ENCODE measurements around the gene FXR2.
"Not testable (repeated sequence)": the region's sequence is repeated elsewhere in the genome, so short reads cannot be mapped to it uniquely, and the experiment has no call there.

Gene FXR2

DNA sequence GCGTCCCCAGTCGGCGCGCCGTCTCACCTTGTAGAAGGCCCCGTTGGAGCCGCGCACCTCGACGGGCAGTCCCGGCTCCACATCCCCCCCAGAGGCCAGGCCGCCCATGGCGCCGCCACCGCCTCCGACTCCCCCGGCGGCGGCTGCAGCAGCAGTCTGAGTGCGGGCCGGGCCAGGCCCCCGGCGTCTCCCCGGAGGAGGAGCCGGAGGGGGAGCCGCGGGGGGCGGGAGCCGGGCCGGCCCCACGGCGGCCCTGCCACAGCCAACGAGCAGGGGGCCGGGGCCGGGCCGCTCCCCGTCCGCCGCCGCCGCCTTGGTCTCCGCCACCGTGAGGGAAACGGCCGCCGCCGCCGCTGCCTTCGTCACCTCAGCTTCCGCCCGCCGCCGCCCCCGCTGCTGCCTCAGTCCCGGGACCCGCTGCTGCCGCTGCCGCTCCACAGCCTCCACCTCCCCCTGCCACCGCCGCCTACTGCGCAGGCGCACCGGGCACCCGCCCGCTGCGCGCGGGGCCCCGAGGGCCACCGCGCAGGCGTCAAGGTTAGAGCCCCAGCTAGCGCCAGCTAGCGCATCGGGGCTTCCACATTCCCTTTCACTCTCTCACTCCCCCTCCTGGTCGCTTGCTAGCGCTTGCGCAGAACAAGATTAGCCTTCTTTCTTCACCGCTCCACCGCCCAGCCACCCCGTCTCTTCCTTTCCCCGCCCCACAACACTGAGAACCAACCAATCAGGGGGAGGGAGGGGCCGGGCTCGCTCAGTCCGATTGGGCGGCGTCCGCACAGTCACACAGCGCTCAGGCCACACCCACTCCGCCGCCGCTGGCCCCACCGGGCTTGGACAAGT is at the start of gene FXR2:
Gene FXR2 (minus strand): TSS at position 473 of the 840 bp plus-strand sequence. CDS start 365 bp downstream, at position 108.
- Mint-ChIP-seq H3K4me3 (peak within 1 kb of the TSS; percentile 97), H3K27ac (peak within 1 kb of the TSS; percentile 91), H3K36me3 (ENCODE audit: low read depth) (peaks cover 9% of the 10 kb centered on the region), H3K4me1 (ENCODE audit: low read depth) (peaks cover 24% of the 10 kb centered on the region), H3K27me3 (ENCODE audit: low read depth) (no peaks in the 10 kb centered on the region), H3K9me3 (no peaks in the 10 kb centered on the region)
- DNase-seq (ENCODE audit: low spot score): peak; percentile 98

DNA sequence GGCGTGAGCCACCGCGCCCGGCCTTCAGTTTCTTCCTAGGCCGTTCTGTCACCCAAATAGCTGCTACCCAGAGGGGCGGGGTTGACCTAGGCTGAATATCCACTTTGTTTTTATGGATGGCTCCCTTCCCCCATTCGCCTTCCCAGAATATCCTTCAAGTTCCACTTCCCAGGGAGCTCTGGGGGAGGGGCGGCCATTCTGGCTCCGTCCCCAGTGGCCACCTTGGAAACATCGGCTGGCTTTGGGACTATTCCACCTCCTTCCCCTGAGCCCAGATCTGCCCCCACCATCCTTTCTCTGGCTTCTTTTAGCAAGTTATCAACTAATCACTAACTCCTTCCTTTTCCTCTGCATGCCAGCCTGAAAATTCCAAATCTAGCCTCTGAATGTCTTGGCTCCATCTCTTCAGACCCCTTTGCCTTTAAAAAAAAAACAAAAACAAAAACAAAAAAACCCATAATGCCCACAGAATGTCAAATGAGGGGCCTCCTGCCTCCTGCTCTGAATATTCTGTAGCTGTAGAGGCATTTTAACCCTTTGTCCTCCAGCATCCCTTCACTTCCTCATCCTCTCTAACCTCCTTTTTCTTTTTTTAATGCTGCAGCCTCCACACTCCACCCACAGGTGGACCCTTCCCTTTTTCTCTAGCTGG is 42.4 kb upstream of the FXR2 start:
- Mint-ChIP-seq H3K27ac (no peak overlapping the region), H3K27me3 (ENCODE audit: low read depth) (peaks cover 29% of the 10 kb centered on the region), H3K4me1 (ENCODE audit: low read depth) (no peaks in the 10 kb centered on the region), H3K9me3 (no peaks in the 10 kb centered on the region), H3K4me3 (no peak overlapping the region), H3K36me3 (ENCODE audit: low read depth) (no peaks in the 10 kb centered on the region)
- no peak for DNase-seq (ENCODE audit: low spot score)

DNA sequence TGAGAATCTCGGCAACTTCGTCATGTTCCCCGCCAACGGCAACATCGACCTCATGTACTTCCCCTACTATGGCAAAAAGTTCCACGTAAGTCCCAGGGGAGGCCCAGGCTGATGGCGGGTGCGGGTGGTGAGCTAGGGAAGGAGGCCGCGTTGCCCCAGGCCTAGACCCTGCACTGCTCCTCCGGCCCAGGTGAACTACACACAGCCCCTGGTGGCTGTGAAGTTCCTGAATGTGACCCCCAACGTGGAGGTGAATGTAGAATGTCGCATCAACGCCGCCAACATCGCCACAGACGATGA is 40.8 kb upstream of the FXR2 start:
- peaks cover 6% of the 10 kb centered on the region for H3K4me1 Mint-ChIP-seq (ENCODE audit: low read depth)
- H3K36me3 Mint-ChIP-seq (ENCODE audit: low read depth): no peaks in the 10 kb centered on the region
- no peak overlapping the region for H3K27ac Mint-ChIP-seq
- no peak for DNase-seq (ENCODE audit: low spot score)
- H3K27me3 Mint-ChIP-seq (ENCODE audit: low read depth): peaks cover 40% of the 10 kb centered on the region
- H3K4me3 Mint-ChIP-seq: no peak overlapping the region
- no peaks in the 10 kb centered on the region for H3K9me3 Mint-ChIP-seq

DNA sequence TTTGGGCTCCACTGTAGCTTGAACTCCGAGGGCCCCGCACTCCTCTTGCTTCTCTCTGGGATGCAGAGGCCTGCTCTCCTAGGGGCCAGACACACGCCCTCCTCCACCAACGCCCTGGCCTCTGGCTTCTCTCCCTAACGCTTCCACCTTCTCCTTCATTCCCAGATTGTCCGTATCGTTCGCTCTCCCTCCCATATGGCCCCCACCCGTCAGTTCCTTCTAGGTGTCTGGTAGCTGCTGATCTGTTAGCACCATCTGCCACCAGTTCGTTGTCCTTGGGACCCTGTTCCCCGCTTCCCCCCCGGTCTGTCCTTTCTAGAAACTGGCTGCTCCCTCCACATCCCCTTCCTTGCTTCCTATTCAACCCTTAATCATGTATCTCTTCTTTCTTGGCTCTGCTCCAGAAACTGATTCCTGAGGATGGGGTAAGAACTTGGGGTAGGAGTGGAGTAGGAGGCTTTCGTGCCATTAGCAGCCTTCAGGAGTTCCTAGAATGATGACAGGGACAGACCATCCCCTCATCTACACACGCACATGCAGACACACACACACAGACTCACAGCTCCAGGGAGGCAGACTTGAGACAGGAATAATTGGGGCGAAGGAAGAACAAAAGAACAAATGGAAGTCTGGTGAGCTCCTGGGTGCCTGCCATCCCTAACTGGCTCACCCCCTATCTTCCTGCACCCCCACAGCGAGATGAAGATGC is 40.3 kb upstream of the FXR2 start:
- peaks cover 10% of the 10 kb centered on the region for H3K4me1 Mint-ChIP-seq (ENCODE audit: low read depth)
- no peaks in the 10 kb centered on the region for H3K9me3 Mint-ChIP-seq
- no peak for DNase-seq (ENCODE audit: low spot score)
- H3K36me3 Mint-ChIP-seq (ENCODE audit: low read depth): no peaks in the 10 kb centered on the region
- peaks cover 45% of the 10 kb centered on the region for H3K27me3 Mint-ChIP-seq (ENCODE audit: low read depth)
- no peak overlapping the region for H3K4me3 Mint-ChIP-seq
- no peak overlapping the region for H3K27ac Mint-ChIP-seq

DNA sequence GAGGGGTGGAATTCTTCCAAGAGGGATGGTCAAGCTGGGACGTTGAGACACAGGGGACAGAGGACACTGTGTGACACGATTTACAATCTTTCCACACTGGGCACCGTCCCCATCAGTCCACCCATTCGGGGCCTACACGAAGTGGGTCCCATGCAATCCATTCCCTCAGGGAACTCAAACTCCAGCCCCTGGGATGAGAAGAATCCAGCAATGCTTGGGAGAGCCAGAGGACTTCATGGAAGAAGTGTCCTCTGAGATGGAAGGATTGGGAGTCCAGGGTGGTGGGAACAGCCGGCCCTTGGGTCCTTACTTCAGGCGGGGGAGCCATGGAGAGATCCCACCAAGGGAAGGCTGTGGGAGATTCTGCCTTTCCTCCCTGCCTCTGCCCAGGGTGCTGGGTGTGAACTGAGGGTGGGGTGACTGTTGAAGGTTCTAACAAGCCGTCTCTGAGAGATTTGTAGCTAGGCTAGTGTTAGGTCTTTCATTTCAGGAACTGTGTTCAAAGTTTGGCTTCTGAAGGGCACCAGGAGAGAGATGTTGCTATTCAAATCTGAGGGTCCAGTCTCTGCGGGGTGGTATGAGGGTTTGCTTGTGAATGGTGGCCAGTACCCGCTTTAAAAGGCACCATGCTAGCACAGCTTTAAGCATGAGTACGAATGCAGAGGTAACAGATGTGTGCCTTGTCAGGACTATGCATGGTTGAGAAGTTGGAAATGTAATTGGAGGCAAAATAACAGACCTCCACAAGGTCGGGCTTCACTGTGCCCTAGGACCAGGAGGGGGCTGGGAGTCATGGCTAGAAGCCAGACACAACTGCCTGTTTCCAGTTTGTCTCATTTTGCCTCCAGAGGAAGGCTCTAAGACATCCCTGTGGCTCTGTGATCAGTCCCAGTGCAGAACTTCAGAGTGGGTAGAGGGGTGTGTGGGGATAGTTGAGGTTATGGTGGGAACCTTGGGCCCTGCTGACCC is 38.0 kb upstream of the FXR2 start:
- Mint-ChIP-seq H3K4me3 (no peak overlapping the region), H3K4me1 (ENCODE audit: low read depth) (peaks cover 12% of the 10 kb centered on the region), H3K27ac (no peak overlapping the region), H3K9me3 (no peaks in the 10 kb centered on the region), H3K27me3 (ENCODE audit: low read depth) (peaks cover 58% of the 10 kb centered on the region), H3K36me3 (ENCODE audit: low read depth) (no peaks in the 10 kb centered on the region)
- no peak for DNase-seq (ENCODE audit: low spot score)

DNA sequence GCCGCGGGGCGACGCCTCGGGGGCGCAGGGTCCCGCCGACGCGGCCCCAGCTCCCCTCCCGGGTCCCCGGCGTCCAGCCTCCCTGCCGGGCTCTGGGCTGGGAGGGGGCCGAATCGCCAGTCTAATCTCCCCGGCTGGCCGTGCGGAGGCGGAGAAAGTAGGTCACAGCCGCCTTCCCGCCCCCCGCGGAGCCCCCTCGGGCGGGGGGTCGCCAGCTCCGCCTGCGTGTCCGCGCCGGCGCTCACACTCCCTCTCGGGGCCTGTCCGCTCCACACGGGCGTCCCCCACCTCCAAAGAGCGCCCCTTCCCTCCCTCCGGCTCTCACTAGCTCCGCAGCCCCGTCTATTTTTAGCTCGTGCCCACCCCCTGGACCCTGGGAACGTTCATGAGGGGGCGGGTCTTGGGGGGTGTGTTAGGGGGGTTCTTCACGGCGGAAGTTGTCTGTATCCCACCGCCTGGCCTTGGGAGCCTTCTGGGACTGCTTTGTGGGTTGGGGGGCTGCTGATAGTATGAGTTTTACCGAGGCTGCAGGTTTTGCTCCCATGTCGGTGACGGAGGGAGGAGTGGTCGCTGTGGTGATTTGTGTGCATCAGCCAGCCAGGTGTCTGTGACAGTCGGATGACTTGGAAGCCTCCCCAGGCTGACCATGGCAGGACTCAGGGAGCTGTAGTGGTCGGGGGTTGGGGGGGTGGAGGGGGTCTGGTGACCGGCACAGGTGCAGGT is 37.1 kb upstream of the FXR2 start:
- H3K9me3 Mint-ChIP-seq: no peaks in the 10 kb centered on the region
- no peaks in the 10 kb centered on the region for H3K36me3 Mint-ChIP-seq (ENCODE audit: low read depth)
- H3K27me3 Mint-ChIP-seq (ENCODE audit: low read depth): peaks cover 59% of the 10 kb centered on the region
- peak overlapping the region; percentile 39 for H3K4me3 Mint-ChIP-seq
- H3K27ac Mint-ChIP-seq: no peak overlapping the region
- H3K4me1 Mint-ChIP-seq (ENCODE audit: low read depth): peaks cover 12% of the 10 kb centered on the region
- no peak for DNase-seq (ENCODE audit: low spot score)

DNA sequence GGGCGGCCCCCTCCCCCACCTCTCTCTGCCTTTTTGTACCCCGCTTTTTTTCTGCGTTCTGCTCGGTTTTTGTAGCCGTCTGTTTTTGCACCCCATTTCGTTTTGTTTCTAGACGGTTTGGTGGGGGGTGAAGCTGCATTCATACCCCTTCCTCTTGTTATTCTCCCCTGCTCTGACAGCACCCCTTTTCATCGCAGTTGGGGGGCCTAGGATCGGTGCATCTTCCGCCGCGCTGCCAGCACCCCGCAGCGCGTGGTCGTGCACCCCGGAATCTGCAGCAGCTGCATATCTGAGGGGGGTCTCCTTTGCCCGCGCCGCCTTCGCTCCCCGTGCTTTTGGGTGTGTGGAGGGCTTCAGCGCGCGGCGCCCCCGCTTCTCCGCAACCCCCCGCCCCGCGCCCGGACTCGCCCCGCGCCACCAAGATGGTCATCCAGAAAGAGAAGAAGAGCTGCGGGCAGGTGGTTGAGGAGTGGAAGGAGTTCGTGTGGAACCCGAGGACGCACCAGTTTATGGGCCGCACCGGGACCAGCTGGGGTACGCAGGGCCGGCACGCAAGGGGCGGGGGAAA is 36.5 kb upstream of the FXR2 start:
- DNase-seq (ENCODE audit: low spot score): no peak
- Mint-ChIP-seq H3K27me3 (ENCODE audit: low read depth) (peaks cover 62% of the 10 kb centered on the region), H3K27ac (no peak overlapping the region), H3K9me3 (no peaks in the 10 kb centered on the region), H3K36me3 (ENCODE audit: low read depth) (no peaks in the 10 kb centered on the region), H3K4me3 (peak overlapping the region; percentile 82), H3K4me1 (ENCODE audit: low read depth) (peaks cover 13% of the 10 kb centered on the region)

DNA sequence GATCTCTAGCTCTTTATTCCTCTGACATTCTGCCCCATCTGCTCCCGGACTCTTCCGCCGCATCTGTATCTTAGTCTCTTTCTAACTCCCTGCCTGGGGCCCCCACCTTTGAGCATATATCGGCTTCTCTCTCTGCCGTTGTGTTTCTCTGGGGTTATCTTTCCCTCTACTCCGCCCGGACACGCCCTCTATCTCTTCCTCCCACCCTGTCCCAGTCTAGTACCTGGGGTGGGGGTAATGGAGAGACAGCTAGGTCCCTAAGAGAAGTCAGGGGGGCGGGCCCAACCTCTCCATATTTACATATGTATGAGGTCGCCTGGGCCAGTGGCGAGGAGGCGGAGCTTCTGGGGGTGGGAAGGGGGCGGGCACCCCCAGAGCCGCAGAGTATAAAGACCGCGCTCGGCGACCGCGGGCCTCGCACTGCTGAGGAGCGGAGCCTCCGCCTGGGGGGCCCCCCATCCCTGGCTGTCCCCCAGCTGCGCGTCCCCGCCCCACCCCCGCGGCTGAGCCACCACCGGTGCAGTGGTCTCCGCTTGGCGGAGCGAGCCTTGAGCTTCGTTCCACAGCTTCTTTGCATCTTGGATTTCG is 35.9 kb upstream of the FXR2 start, which contains the start of gene ATP1B2:
Gene ATP1B2 (plus strand): TSS at position 418 of the 588 bp plus-strand sequence. CDS start 593 bp downstream, outside the sequence.
- Mint-ChIP-seq H3K36me3 (ENCODE audit: low read depth) (no peaks in the 10 kb centered on the region), H3K27ac (no peak within 1 kb of the TSS), H3K27me3 (ENCODE audit: low read depth) (peaks cover 62% of the 10 kb centered on the region), H3K4me1 (ENCODE audit: low read depth) (peaks cover 14% of the 10 kb centered on the region), H3K9me3 (no peaks in the 10 kb centered on the region), H3K4me3 (peak within 1 kb of the TSS; percentile 89)
- DNase-seq (ENCODE audit: low spot score): peak; percentile 69

DNA sequence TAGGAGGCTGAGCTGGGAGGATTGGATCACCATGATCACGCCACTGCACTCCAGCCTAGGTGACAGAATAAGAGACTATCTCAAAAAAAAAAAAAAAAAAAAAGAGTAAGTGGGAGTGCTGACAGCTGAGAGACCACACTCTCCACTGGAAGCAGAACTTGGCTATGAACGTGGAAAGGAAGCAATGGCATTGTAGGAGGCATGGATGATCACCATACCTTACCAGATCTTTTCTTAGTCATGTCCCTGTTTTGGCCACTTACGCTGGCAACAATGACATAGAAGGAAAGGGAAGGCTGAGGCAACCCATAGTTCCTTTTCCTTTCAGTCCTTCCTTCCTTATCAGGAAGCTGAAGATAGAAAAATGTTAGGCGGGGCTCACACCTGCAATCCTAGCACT is 32.3 kb upstream of the FXR2 start:
- Mint-ChIP-seq H3K27ac (no peak overlapping the region), H3K27me3 (ENCODE audit: low read depth) (peaks cover 33% of the 10 kb centered on the region)

DNA sequence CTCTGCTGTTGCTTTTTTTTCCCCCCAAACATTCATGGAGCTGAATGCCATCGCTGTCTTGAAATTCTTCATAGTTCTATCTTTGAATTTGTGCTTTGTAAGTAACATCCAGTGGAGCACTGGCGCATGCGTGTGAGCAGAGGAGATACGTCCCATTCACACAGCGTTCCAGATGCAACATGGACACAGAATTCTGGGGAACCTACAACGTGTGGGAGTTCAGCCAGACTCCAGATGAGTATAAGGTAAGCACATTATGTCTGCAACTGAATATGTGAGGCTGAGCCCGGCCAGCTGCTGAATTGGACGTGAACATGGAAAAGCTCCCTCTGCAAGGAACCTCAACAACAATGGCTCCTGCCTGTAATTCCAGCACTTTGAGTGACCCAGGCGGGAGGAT is 31.8 kb upstream of the FXR2 start:
- peaks cover 22% of the 10 kb centered on the region for H3K4me1 Mint-ChIP-seq (ENCODE audit: low read depth)
- no peak overlapping the region for H3K27ac Mint-ChIP-seq
- peaks cover 30% of the 10 kb centered on the region for H3K27me3 Mint-ChIP-seq (ENCODE audit: low read depth)
- DNase-seq (ENCODE audit: low spot score): no peak
- H3K9me3 Mint-ChIP-seq: no peaks in the 10 kb centered on the region
- no peak overlapping the region for H3K4me3 Mint-ChIP-seq
- H3K36me3 Mint-ChIP-seq (ENCODE audit: low read depth): no peaks in the 10 kb centered on the region

More for the DNA sequence above, 32.3 kb upstream of the FXR2 start:
- Mint-ChIP-seq H3K36me3 (ENCODE audit: low read depth) (no peaks in the 10 kb centered on the region), H3K4me1 (ENCODE audit: low read depth) (peaks cover 22% of the 10 kb centered on the region), H3K9me3 (no peaks in the 10 kb centered on the region), H3K4me3 (no peak overlapping the region)
- no peak for DNase-seq (ENCODE audit: low spot score)

DNA sequence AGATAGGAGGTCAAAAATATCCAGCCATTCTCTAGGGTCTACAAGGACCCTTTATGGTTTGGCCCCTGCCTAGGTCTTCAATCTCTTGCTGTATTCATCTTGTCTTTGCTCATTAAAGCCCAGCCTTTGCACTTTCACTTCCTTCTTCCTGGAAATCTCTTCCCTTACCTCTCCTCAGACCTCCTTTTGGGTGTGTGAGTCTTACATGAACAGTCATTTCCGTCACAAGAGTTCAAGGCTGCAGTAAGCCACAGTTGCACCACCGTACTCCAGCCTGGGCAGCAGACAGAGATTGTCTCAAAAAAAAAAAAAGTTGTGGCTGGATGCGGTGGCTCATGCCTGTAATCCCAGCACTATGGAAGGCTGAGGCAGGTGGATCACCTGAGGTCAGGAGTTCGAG is 30.1 kb upstream of the FXR2 start:
- H3K9me3 Mint-ChIP-seq: no peaks in the 10 kb centered on the region
- H3K4me3 Mint-ChIP-seq: peak overlapping the region; percentile 41
- peaks cover 15% of the 10 kb centered on the region for H3K27me3 Mint-ChIP-seq (ENCODE audit: low read depth)
- H3K36me3 Mint-ChIP-seq (ENCODE audit: low read depth): no peaks in the 10 kb centered on the region
- H3K4me1 Mint-ChIP-seq (ENCODE audit: low read depth): peaks cover 9% of the 10 kb centered on the region
- peak overlapping the region; percentile 55 for H3K27ac Mint-ChIP-seq
- DNase-seq (ENCODE audit: low spot score): no peak

DNA sequence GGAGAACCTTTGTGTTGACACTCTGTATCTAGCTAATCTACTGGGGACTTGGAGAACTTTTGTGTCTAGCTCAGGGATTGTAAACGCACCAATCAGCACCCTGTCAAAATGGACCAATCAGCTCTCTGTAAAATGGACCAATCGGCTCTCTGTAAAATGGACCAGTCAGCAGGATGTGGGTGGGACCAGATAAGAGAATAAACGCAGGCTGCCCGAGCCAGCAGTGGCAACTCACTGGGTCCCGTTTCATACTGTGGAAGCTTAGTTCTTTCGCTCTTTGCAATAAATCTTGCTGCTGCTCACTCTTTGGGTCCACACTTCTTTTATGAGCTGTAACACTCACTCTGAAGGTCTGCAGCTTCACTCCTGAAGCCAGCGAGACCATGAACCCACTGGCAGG is 26.9 kb upstream of the FXR2 start:
- H3K27ac Mint-ChIP-seq: peak overlapping the region; percentile 49
- H3K27me3 Mint-ChIP-seq (ENCODE audit: low read depth); H3K9me3 Mint-ChIP-seq; H3K4me1 Mint-ChIP-seq (ENCODE audit: low read depth); H3K36me3 Mint-ChIP-seq (ENCODE audit: low read depth): not testable (repeated sequence)
- peak overlapping the region; percentile 73 for H3K4me3 Mint-ChIP-seq
- DNase-seq (ENCODE audit: low spot score): peak; percentile 14

Measured in T-helper 2 cell treated with Interferon-gamma antibody and Interleukin-4, amounts not matched to agents 5 μg/mL and 100 μg/mL, for 36 hours (primary cell).